GM18526 (cell line): ENCODE data around the gene ZBTB7B.

Experiments
- POLR2A ChIP-seq: IDR thresholded peaks from 3 replicates; pipeline ENCODE4 v1.6.1; 2011; ENCODE audit not compliant: insufficient read length; ENCODE audit errors: extremely low read depth

ZBTB7B gene

DNA sequence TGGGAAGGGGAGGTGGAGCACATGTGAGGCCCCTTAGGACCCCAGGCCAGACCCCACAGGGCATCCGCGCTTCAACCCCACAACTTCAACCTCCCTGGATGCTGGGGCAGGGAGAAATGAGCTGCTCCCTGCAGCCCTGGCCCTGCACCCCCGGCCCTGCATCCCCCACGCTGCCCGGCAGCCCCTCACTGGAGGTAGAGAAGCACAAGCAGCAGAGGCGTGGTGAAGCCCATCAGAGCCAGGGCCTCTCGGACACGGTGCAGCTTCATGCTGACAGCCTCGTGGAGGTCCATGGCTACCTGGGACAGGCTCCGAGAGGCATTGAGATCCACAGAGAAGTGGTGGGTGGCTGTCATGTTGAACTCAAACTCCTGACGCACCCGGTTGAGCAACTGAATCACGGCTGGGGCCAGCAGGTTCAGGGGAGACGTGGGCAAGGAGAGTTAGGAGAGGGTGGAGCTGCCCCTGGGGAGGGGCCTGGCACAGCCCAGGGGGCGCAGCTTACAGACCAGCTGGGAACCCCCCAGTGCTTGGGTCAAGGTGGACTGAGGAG, 27.7 kb downstream of the ZBTB7B start:
- TF ChIP-seq POLR2A, result no peak

DNA sequence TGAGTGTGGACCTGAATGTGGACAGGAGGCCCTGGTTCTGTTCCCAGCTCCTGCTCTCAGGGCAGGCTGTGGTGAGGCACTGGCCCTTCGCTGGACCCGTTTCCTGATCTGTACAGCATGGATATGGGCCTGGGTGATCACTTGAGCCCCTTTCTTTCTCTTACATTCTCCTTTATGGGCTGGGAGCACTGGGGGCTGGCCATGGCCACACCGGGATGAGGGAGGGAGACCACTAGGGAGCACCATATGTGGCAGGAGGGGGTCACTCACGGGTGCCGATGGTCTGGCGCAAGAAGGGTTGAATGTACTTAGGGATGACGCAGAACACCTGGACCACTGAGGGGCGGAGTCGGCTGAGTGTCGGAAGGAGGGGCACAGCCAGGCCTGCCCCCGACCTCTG, 28.3 kb downstream of the ZBTB7B start:
- TF ChIP-seq POLR2A, result no peak

DNA sequence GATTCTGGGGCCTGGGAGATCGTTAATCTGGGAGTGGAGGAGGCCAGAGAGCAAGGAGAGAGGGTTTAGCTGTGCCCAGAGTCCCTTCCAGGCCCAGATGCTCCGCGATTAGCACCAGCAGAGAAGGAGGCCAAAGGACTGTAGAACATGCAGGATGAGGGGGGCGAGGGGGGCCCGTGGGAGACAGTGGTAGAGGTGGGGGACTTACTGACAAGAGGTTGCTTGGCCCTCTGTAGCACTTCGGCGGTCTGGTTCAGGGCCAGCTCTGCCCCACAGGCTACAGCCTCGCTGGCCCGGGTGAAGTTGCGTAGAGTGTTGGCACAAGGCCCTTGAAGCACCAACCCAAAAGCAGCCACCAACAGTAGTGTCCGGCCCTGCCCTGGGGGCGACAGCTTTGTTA, 30.3 kb downstream of the ZBTB7B start:
- no peak for TF ChIP-seq POLR2A

DNA sequence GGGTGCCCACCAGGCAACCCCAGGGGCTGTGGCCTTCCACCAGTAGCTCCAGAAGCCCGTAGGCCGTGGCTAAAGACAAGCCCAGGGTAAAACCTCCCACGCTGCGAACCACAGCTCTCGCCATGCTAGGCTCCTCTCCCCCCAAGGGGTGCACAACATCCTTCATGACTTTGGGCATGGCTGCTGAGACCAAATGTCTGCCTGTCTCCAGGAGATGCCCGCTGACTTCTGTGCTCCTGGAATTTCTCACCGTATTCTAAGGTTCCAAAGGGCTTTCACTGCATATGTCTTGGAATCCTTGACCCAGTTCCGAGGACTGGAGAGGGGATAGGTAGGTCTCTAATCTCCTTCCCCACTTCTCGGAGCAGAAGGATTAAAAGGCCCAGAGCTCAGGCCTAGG, 30.9 kb downstream of the ZBTB7B start, which contains the start of the genes DCST1 and DCST2:
TSS of gene DCST1 (plus strand) at position 301 of the 400 bp plus-strand sequence. CDS start 213 bp downstream, outside the sequence.
TSS of gene DCST2 (minus strand) at position 258 of the 400 bp plus-strand sequence. CDS start at position 178, 80 bp downstream.
- no peak for TF ChIP-seq POLR2A

DNA sequence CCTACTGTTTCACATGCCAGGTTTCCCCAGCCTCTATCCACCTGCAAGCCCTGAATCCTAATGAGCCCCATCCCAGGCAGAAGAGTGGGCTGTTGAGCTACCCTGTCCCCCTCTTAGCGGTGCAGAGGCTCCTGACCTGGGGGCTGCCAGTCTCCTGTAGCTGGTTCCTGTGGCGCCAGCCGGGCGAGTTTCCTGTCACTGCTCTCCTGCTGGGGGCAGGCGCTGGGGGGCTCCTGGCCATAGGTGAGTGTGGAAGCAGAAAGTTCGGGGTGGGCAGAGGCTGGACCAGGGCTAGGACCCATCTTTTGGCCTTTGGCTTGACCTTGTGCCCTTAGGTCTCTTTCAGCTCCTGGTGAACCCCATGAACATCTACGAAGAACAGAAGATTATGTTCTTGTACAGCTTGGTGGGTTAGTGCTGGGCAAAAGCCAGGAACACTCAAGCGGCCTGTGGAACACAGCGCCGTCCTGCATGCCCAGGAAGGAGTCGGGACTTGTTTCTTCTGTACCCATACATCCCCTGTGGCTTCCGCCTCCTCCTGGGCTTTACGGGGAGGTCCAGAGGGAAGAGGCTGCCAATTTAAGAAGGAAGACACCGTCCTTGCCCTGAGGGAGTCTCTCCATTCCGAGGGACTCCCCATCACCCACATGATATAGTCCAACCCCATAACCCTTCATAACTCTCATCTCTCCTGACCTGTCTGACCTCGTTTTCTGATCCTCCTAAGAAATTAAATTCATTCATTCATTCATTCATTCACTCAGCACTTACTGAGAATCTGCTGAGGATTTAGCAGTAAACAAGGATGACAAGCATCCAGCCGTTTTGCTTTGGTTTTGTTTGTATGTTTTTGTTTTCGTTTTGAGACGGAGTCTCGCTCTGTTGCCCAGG, 32.0 kb downstream of the ZBTB7B start:
- TF ChIP-seq POLR2A, result no peak

DNA sequence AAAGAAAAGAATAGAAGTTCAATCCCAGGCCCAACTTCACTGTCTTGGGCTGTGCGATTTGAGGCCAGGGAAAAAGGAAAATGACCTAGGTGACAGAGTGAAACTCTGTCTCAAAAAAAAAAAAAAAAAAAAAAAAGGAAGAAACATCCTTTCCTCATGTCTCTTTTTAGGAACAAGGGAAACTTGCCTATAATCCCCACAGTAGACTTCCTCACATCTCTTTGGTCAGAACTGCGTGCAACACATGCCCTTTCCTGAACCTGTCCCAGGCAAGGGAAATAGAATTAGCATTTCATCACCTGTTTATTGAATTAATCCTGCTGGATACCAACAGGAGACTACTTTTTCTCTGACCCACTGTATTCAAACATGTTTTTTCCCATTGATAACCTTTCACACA, 33.3 kb downstream of the ZBTB7B start:
- no peak for TF ChIP-seq POLR2A

DNA sequence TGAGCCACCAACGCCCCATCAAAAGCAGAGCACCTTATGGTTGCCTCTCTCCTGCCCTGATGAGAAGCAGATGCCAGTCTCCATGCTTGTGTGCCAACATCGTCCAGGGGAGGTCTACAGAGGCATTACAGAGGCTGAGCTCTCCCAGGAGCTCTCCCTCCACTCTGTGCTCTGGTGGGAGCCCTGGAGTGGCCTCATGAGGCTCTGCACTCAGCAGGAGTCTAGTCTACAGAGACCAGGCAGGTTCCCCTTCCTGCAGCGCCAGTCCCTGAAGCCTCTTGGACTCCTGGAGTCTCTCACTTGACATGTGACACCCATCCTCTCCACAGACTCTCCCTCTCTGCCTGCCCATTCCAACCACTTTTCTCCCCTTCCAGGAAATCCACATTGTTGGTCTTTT, 34.4 kb downstream of the ZBTB7B start:
- no peak for TF ChIP-seq POLR2A

DNA sequence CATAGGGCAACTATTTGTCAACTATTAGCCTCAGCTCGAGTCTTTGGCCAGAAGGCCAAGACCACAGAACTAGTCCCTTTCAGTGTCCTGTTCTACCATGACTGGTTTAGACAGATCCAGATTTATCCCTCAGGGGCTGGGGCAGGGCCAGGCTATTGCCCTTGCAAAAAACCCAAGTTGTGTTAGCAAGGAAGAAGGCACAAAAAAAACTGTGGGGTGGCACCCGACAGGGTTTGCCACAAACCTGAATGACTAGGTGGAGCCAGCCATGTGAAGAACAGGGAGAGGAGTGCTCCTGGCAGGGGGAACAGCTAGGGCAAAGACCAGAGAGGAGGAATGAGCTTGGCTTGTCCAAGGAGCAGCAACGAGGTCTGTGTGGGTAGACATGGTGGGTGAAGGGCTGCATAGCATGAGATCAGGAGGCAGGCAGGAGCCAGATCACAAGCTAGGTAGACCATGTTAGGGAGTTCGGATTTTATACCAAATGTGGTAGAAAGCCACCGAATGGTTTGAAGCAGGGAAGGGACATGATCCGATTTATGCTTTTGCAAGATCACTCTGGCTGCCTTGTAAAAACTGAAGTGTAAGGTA, 35.3 kb downstream of the ZBTB7B start:
- TF ChIP-seq POLR2A, result no peak

DNA sequence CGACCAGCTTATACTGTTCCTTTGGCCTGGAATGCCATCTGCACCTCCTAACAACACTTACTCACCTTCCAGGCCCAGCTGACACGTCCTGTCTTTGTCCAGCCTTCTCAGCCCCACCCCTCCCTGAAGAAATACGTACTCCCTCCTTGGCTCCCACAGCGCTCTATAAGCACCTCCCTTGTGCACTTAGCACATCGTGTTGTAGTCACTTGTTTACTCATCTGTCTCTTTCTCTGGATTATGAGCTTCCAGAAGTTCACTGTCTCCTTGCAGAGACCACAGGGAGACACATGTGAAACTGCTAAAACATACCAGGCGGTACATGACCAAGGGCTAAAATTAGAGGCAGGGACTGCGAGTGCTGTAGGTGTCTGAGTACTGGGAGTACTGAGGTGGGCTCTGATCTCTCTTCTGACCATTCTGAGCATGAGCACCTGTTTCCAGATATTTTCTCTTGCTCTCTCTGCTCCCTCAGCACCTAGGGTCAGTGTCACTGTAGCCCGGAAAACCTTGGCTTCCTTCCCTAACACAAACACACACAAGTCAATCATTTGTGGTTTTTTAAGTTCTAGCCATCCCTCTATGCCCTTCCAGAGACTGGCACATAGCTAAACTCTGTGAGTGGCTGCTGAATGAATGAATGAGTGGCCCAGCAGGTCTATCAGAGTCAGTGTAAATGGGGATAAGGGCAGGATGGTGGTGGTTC, 36.2 kb downstream of the ZBTB7B start:
- TF ChIP-seq POLR2A, result no peak

DNA sequence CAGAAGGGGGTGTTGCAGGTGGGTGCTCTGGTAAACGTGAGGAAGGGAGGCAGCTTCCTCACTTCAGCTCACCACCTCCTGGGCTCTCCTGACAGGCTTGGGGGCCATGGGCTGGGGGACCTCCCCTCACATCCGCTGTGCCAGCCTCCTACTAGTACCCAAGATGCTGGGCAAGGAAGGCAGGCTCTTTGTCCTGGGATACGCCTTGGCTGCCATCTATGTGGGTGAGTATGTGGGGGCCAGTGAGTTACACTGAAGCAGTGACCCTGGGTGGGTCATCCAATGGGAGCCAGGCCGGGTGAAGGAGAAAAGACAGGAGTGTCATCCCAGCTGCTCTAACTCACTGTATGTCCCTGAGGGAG, 36.7 kb downstream of the ZBTB7B start:
- TF ChIP-seq POLR2A, result no peak

DNA sequence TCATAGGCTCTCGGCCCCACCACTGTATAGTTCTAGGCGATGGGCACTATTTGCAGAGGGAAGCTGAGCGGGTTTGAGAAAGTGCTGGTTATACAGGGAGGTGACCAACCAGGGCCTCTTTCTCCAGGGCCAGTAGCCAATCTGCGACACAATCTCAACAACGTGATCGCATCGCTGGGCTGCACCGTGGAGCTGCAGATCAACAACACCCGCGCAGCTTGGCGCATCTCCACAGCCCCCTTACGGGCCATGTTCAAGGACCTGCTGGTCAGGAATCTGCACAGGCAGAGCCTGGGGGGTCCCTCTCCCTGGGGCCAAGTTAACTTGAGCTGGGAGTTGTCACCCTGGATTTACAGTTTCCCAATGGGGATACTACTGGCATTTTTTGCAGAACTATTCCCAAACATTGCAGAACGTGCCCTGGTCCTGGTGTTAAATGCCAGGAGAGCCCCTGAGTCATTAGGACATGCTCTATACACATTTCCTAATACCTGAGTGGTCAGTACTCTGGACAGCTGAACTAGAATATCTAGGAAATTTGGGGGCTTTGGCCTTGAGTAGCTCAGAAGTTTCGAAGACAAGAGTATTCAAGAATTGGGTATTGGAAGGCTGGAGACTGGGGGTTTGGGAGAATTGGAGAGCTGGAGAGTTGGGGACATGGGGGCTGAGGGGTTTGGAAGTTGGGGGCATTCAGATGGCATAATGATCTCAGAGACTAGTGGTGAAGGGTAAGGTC, 37.9 kb downstream of the ZBTB7B start:
- no peak for TF ChIP-seq POLR2A

DNA sequence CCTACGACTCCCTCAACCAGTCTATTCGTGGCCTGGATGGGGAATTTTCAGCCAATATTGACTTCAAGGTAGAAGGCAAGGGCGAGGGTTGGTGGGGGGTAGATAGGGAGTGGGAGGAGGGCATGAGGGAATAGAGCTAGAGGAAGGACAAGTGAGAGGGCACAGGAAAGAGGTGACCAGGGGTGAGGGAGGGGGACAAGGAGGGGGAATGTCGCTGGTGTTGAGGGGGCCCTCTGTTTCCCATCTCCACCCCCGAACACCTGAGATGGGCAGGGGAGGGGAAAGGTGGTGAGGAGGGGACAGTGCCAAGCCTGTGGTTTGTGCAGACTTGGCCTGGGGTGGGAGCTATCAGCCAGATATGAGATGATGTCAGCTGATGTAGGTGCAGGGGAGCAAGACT, 40.2 kb downstream of the ZBTB7B start:
- TF ChIP-seq POLR2A, result no peak

DNA sequence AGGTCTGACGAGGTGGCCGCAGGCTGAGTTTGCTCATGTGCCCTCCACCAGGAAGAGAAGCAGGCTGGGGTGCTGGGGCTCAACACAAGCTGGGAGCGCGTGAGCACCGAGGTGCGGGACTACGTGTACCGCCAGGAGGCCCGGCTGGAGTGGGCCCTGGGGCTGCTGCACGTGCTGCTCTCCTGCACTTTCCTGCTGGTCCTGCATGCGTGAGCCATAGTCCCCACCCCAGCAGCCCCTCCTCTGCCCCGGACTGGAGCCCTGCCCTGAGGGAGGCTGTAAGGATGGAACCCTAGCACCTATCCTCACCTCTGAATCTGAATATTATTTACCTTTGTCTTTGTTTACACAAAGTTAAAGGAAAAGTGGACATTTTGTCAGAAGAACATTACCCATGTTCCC, 40.7 kb downstream of the ZBTB7B start:
- TF ChIP-seq POLR2A, result no peak

DNA sequence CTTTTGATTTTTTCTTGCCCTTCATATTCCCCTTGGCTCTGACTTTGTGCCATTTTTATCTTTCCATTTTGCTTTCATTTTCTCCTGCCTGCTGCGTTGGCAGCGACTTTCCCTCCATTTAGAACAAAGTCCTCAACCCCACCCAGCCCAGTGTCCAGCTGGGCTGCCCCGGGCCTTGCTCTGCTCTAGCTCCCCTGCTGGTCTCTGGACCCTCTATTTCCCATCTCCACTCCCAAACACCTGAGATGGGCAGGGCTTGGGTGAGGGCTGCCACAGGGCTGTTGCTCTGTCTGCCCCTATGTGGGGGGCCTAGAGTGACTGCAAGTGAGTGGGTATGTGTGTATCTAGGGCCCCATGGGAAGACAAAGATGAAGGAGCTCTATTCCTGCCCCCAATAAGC, 41.2 kb downstream of the ZBTB7B start:
- no peak for TF ChIP-seq POLR2A

DNA sequence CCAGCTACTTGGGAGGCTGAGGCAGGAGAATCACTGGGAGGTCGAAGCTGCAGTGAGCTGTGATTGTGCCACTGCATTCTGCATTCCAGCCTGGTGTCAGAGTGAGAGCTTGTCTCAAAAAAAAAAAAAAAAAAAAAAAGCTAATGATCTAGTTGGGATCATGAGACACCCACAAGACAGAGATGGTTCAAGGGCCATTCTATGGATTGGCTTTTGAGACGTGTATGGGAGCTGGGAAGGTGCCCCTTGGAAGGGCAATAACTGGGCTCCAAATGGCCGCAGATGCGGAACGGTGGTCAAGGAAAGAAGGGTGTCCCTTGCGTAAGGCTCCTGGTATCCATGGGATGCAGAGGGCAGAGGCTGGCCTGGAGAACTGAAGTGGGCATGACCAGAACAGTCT, 41.8 kb downstream of the ZBTB7B start:
- no peak for TF ChIP-seq POLR2A
